GM12878 (cell line): ENCODE data around the gene IRX5.

Source experiments
- BRCA1 ChIP-seq: IDR thresholded peaks from 2 replicates; pipeline ENCODE4 v1.6.1; 2011; ENCODE audit warnings: low read depth, low read length, improper control_type of control experiment
- CREM ChIP-seq: IDR thresholded peaks from 2 replicates; pipeline ENCODE4 v1.6.1; 2014; ENCODE audit warnings: antibody characterized with exemption, low read depth
- ESRRA ChIP-seq: IDR thresholded peaks from 2 replicates; pipeline ENCODE4 v1.6.1; 2012; ENCODE audit warnings: mild to moderate bottlenecking, low read length, improper control_type of control experiment
- EZH2 ChIP-seq: IDR thresholded peaks from 2 replicates; pipeline ENCODE4 v1.6.1; 2012; ENCODE audit warnings: low read depth, mild to moderate bottlenecking, control low read depth, inconsistent platforms, low read length, borderline replicate concordance; ENCODE audit not compliant: control insufficient read depth
- MYC ChIP-seq: IDR thresholded peaks from 2 replicates; pipeline ENCODE4 v1.6.1; 2011; ENCODE audit warnings: mild to moderate bottlenecking, low read length, moderate library complexity, inconsistent platforms; ENCODE audit not compliant: insufficient read depth, insufficient replicate concordance, insufficient read length, severe bottlenecking
- POLR2A ChIP-seq: IDR thresholded peaks from 2 replicates; pipeline ENCODE4 v1.6.1; 2011; ENCODE audit warnings: low read depth, mild to moderate bottlenecking, low read length
- POLR2AphosphoS2 ChIP-seq: IDR thresholded peaks from 2 replicates; pipeline ENCODE4 v1.6.1; 2011; ENCODE audit warnings: low read depth, mild to moderate bottlenecking, low read length, improper control_type of control experiment, moderate library complexity
- ZSCAN29 ChIP-seq: fragments of 450-650 bp; IDR thresholded peaks from 2 replicates; pipeline ENCODE4 v1.6.1; 2017; ENCODE audit warnings: mild to moderate bottlenecking, moderate library complexity
- TF ChIP-seq, protein P1 (sequence below), 3 experiments: IDR thresholded peaks in 2 of 3; conservative IDR thresholded peaks in 1 of 3; 2 replicates each; pipeline ENCODE4 v1.5.1; 2011; ENCODE audit warnings: low read depth in 3 of 3, low read length in 3 of 3, mild to moderate bottlenecking in 3 of 3, control low read depth in 2 of 3, moderate library complexity in 2 of 3, inconsistent platforms in 1 of 3, mixed read lengths in 1 of 3; ENCODE audit not compliant: control insufficient read depth in 2 of 3, insufficient read depth in 1 of 3; ENCODE audit errors: extremely low read depth in 1 of 3

DNA sequence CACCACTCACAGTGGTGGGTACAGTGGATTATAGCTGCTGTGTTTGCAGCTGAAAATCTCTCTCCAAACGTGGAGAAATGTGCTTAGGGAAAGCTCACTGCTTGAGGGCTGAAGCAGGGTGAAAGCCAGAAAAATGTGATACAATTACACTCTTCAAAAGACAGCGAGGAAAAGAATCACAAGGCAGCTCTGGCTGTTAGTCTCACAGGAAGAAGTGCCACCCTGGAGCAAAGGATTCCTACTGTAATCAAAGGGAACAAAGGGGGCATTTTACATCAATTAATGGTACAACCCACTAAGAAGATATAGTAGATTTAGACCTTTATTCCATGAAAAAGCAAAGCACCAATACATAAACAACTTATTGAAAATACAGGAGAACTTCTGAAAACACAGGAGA is 48.1 kb upstream of the IRX5 start:
- no peak for TF ChIP-seq POLR2A
- TF ChIP-seq EZH2, result no peak
- no peak for TF ChIP-seq POLR2AphosphoS2
- TF ChIP-seq BRCA1, result no peak
- no peak for TF ChIP-seq ZSCAN29
- no peak for TF ChIP-seq CREM
- TF ChIP-seq, protein P1, sequence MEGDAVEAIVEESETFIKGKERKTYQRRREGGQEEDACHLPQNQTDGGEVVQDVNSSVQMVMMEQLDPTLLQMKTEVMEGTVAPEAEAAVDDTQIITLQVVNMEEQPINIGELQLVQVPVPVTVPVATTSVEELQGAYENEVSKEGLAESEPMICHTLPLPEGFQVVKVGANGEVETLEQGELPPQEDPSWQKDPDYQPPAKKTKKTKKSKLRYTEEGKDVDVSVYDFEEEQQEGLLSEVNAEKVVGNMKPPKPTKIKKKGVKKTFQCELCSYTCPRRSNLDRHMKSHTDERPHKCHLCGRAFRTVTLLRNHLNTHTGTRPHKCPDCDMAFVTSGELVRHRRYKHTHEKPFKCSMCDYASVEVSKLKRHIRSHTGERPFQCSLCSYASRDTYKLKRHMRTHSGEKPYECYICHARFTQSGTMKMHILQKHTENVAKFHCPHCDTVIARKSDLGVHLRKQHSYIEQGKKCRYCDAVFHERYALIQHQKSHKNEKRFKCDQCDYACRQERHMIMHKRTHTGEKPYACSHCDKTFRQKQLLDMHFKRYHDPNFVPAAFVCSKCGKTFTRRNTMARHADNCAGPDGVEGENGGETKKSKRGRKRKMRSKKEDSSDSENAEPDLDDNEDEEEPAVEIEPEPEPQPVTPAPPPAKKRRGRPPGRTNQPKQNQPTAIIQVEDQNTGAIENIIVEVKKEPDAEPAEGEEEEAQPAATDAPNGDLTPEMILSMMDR (IDR thresholded peaks at IDR 0.05 in 2 of 3, conservative IDR thresholded peaks at IDR 0.05 in 1 of 3; ENCODE audit: control insufficient read depth in 2 of 3, extremely low read depth in 1 of 3, insufficient read depth in 1 of 3, low read depth in 3 of 3, low read length in 3 of 3), result no peak
- TF ChIP-seq MYC, result no peak
- TF ChIP-seq ESRRA, result no peak
